Sigmoid colon (tissue), 4 donors: ENCODE results near the gene OPRM1.

Source experiments
- CTCF ChIP-seq, 4 experiments: fragments of 450-650 bp in 3 of 4; fragments of 200-600 bp in 1 of 4; IDR thresholded peaks; one replicate each; pipeline ENCODE4 v1.5.1; 2016 to 2019; ENCODE audit warnings: antibody characterized with exemption in 4 of 4, mild to moderate bottlenecking in 3 of 4, moderate library complexity in 2 of 4
- POLR2A ChIP-seq, 2 donors: fragments of 450-650 bp; IDR thresholded peaks; one replicate each; pipeline ENCODE4 v1.6.1; 2016; ENCODE audit warnings: antibody characterized with exemption in 2 of 2, mild to moderate bottlenecking in 2 of 2, moderate library complexity in 2 of 2
- POLR2AphosphoS5 ChIP-seq, 4 donors: sonication (generic); formaldehyde crosslinking; IDR thresholded peaks; one replicate each; pipeline ENCODE4 v1.6.1; 2017; ENCODE audit warnings: antibody characterized with exemption in 4 of 4

DNA sequence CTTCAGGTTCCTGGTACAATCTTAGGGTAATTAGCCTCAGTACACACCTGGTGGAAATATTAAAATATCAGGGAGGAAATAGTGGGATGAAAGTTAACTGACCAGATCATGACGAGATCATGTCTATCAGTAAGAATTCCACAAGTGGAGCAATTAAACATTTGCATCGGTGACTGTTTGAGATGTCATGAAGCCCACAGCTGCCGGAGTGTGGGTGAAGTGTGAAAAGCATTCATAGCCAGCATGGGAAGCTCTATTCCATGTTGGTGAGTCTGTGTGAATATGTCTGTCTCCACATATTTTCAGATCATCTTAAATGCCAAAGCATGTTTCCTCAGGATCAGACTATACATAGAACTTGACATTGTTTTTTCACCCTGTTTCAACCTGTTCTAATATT, 174.7 kb downstream of the OPRM1 start:
- TF ChIP-seq POLR2A (IDR thresholded peaks at IDR 0.05): no peak
- no peak for TF ChIP-seq CTCF (IDR thresholded peaks at IDR 0.05)
- no peak for TF ChIP-seq POLR2AphosphoS5 (IDR thresholded peaks at IDR 0.05)
